SK-N-SH treated with all-trans-retinoic acid at 6 μM for 48 hours (cell line): ENCODE measurements around the gene ANGPT4.

ENCODE experiments used
- ATAC-seq: fragments of 200-7000 bp; cut with Tn5 transposase; 3 replicates; pipeline ENCODE4 v1.9.1; 2020; ENCODE audit warnings: mild to moderate bottlenecking, moderate library complexity
- ARNTL ChIP-seq: fragments of 450-650 bp; formaldehyde crosslinking; IDR thresholded peaks from 2 replicates; pipeline ENCODE4 v1.5.0; 2020; ENCODE audit warnings: low read depth, mild to moderate bottlenecking, moderate library complexity, borderline replicate concordance
- BACH2 ChIP-seq: fragments of 250-450 bp; sonication (Bioruptor Pico); IDR thresholded peaks from 2 replicates; pipeline ENCODE4 v1.9.0; 2021; ENCODE audit warnings: mild to moderate bottlenecking, borderline replicate concordance
- CSDC2 ChIP-seq: fragments of 250-450 bp; sonication (Bioruptor Pico); IDR thresholded peaks from 2 replicates; pipeline ENCODE4 v1.5.0; 2020; ENCODE audit warnings: mild to moderate bottlenecking, moderate library complexity
- ESRRG ChIP-seq: fragments of 250-450 bp; sonication (Bioruptor Pico); IDR thresholded peaks from 2 replicates; pipeline ENCODE4 v1.6.1; 2021; ENCODE audit warnings: mild to moderate bottlenecking
- GLIS3 ChIP-seq: fragments of 250-450 bp; sonication (Bioruptor Pico); IDR thresholded peaks from 2 replicates; pipeline ENCODE4 v1.5.0; 2020; ENCODE audit warnings: mild to moderate bottlenecking, moderate library complexity
- ISL1 ChIP-seq: fragments of 250-450 bp; sonication (Bioruptor Pico); IDR thresholded peaks from 2 replicates; pipeline ENCODE4 v2.1.2; 2022; ENCODE audit warnings: mild to moderate bottlenecking, moderate library complexity
- OSR1 ChIP-seq: fragments of 250-450 bp; sonication (Bioruptor Pico); IDR thresholded peaks from 2 replicates; pipeline ENCODE4 v1.8.0; 2022; ENCODE audit warnings: moderate library complexity, mild to moderate bottlenecking, inconsistent platforms
- PPARA ChIP-seq: fragments of 250-450 bp; sonication (Bioruptor Pico); IDR thresholded peaks from 2 replicates; pipeline ENCODE4 v1.5.0; 2020; ENCODE audit warnings: mild to moderate bottlenecking, borderline replicate concordance
- RARB ChIP-seq: fragments of 250-450 bp; sonication (Bioruptor Pico); IDR thresholded peaks from 2 replicates; pipeline ENCODE4 v1.8.0; 2021; ENCODE audit warnings: mild to moderate bottlenecking, moderate library complexity
- SNAI2 ChIP-seq: fragments of 250-450 bp; sonication (Bioruptor Pico); IDR thresholded peaks from 2 replicates; pipeline ENCODE4 v1.5.0; 2020; ENCODE audit warnings: mild to moderate bottlenecking, moderate library complexity
- TOX ChIP-seq: fragments of 250-450 bp; sonication (Bioruptor Pico); IDR thresholded peaks from 2 replicates; pipeline ENCODE4 v1.8.0; 2021; ENCODE audit warnings: mild to moderate bottlenecking, moderate library complexity, borderline replicate concordance
- ZC3H10 ChIP-seq: fragments of 250-450 bp; sonication (Bioruptor Pico); IDR thresholded peaks from 2 replicates; pipeline ENCODE4 v1.5.1; 2021; ENCODE audit warnings: mild to moderate bottlenecking, moderate library complexity
- ZFP3 ChIP-seq: fragments of 250-450 bp; sonication (Bioruptor Pico); IDR thresholded peaks from 2 replicates; pipeline ENCODE4 v1.5.0; 2020; ENCODE audit warnings: mild to moderate bottlenecking, moderate library complexity
- ZFP30 ChIP-seq: fragments of 450-650 bp; formaldehyde crosslinking; IDR thresholded peaks from 2 replicates; pipeline ENCODE4 v1.5.0; 2022; ENCODE audit warnings: mild to moderate bottlenecking, moderate library complexity
- ZNF565 ChIP-seq: fragments of 450-650 bp; formaldehyde crosslinking; conservative IDR thresholded peaks from 2 replicates; pipeline ENCODE4 v1.5.0; 2020; ENCODE audit warnings: low read depth, mild to moderate bottlenecking, moderate library complexity
- ZNF70 ChIP-seq: fragments of 450-650 bp; formaldehyde crosslinking; IDR thresholded peaks from 2 replicates; pipeline ENCODE4 v1.5.0; 2020; ENCODE audit warnings: mild to moderate bottlenecking, moderate library complexity
- ZNF8 ChIP-seq: fragments of 450-650 bp; formaldehyde crosslinking; IDR thresholded peaks from 2 replicates; pipeline ENCODE4 v1.5.0; 2020; ENCODE audit warnings: mild to moderate bottlenecking, moderate library complexity
- TF ChIP-seq, protein P1 (sequence below): fragments of 250-450 bp; sonication (Bioruptor Pico); IDR thresholded peaks from 2 replicates; pipeline ENCODE4 v1.8.0; 2021; ENCODE audit warnings: low read depth, mild to moderate bottlenecking, moderate library complexity, borderline replicate concordance
- TF ChIP-seq, protein P2 (sequence below): fragments of 250-450 bp; sonication (Bioruptor Pico); IDR thresholded peaks from 2 replicates; pipeline ENCODE4 v1.8.0; 2020; ENCODE audit warnings: mild to moderate bottlenecking, moderate library complexity, borderline replicate concordance
- TF ChIP-seq, protein P3 (sequence below): fragments of 250-450 bp; sonication (Bioruptor Pico); IDR thresholded peaks from 2 replicates; pipeline ENCODE4 v1.5.0; 2020; ENCODE audit warnings: mild to moderate bottlenecking, moderate library complexity
- TF ChIP-seq, protein P4 (sequence below): fragments of 250-450 bp; sonication (Bioruptor Pico); IDR thresholded peaks from 2 replicates; pipeline ENCODE4 v1.5.1; 2020; ENCODE audit warnings: low read depth, mild to moderate bottlenecking, moderate library complexity
- TF ChIP-seq, protein P5 (sequence below): fragments of 250-450 bp; sonication (Bioruptor Pico); IDR thresholded peaks from 2 replicates; pipeline ENCODE4 v1.5.1; 2021; ENCODE audit warnings: mild to moderate bottlenecking, moderate library complexity

The ANGPT4 gene

DNA sequence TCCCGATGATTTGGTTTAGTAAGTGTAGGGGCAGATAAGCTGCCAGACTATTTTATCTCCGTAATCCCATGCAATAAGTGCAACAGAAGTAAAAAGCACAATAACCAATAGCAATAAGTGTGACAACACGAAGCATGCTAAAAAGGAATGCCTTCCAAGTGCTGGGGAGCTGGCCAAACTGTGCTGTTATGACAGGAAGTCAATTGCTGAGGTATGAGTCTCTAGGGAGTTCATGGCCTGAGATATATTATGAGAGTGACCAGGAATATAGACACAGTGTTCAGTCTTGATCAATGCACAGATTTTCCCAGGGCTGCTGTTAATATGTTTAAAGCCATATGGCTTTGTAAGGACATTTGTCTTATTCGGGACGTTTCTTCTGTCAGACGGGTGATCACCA lies 10.5 kb upstream of the ANGPT4 start:
- no peak for ATAC-seq
- TF ChIP-seq, protein P1, sequence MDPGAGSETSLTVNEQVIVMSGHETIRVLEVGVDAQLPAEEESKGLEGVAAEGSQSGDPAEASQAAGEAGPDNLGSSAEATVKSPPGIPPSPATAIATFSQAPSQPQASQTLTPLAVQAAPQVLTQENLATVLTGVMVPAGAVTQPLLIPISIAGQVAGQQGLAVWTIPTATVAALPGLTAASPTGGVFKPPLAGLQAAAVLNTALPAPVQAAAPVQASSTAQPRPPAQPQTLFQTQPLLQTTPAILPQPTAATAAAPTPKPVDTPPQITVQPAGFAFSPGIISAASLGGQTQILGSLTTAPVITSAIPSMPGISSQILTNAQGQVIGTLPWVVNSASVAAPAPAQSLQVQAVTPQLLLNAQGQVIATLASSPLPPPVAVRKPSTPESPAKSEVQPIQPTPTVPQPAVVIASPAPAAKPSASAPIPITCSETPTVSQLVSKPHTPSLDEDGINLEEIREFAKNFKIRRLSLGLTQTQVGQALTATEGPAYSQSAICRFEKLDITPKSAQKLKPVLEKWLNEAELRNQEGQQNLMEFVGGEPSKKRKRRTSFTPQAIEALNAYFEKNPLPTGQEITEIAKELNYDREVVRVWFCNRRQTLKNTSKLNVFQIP (CRISPR knock-in tag): no peak
- TF ChIP-seq PPARA (CRISPR knock-in tag) (no peak), ZNF565 (no peak), ZFP30 (no peak), ESRRG (CRISPR knock-in tag) (no peak), SNAI2 (CRISPR knock-in tag) (no peak), ARNTL (CRISPR knock-in tag) (no peak), ZNF70 (CRISPR knock-in tag) (no peak), BACH2 (no peak), RARB (CRISPR knock-in tag) (no peak), ZFP3 (no peak), CSDC2 (no peak), GLIS3 (CRISPR knock-in tag) (no peak), OSR1 (CRISPR knock-in tag) (no peak)
- TF ChIP-seq, protein P2, sequence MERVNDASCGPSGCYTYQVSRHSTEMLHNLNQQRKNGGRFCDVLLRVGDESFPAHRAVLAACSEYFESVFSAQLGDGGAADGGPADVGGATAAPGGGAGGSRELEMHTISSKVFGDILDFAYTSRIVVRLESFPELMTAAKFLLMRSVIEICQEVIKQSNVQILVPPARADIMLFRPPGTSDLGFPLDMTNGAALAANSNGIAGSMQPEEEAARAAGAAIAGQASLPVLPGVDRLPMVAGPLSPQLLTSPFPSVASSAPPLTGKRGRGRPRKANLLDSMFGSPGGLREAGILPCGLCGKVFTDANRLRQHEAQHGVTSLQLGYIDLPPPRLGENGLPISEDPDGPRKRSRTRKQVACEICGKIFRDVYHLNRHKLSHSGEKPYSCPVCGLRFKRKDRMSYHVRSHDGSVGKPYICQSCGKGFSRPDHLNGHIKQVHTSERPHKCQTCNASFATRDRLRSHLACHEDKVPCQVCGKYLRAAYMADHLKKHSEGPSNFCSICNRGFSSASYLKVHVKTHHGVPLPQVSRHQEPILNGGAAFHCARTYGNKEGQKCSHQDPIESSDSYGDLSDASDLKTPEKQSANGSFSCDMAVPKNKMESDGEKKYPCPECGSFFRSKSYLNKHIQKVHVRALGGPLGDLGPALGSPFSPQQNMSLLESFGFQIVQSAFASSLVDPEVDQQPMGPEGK (CRISPR knock-in tag): no peak
- TF ChIP-seq, protein P3, sequence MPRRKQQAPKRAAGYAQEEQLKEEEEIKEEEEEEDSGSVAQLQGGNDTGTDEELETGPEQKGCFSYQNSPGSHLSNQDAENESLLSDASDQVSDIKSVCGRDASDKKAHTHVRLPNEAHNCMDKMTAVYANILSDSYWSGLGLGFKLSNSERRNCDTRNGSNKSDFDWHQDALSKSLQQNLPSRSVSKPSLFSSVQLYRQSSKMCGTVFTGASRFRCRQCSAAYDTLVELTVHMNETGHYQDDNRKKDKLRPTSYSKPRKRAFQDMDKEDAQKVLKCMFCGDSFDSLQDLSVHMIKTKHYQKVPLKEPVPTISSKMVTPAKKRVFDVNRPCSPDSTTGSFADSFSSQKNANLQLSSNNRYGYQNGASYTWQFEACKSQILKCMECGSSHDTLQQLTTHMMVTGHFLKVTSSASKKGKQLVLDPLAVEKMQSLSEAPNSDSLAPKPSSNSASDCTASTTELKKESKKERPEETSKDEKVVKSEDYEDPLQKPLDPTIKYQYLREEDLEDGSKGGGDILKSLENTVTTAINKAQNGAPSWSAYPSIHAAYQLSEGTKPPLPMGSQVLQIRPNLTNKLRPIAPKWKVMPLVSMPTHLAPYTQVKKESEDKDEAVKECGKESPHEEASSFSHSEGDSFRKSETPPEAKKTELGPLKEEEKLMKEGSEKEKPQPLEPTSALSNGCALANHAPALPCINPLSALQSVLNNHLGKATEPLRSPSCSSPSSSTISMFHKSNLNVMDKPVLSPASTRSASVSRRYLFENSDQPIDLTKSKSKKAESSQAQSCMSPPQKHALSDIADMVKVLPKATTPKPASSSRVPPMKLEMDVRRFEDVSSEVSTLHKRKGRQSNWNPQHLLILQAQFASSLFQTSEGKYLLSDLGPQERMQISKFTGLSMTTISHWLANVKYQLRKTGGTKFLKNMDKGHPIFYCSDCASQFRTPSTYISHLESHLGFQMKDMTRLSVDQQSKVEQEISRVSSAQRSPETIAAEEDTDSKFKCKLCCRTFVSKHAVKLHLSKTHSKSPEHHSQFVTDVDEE (CRISPR knock-in tag): no peak

DNA sequence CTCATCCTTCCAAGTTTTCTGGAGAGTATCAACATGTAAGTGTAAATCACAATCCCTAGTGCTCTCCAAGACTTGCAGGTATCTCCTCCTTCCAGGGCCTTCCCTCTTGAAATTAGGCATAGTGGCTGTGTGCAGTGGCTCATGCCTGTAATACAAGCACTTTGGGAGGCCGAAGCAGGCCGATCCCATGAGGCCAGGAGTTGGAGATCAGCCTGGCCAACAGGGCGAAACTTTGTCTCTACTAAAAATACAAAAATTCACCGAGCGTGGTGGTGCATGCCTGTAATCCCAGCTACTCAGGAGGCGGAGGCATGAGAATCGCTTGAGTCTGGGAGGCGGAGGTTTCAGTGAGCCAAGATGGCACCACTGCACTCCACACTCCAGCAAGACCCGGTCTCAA lies 9.4 kb upstream of the ANGPT4 start:
- TF ChIP-seq ISL1 (CRISPR knock-in tag): no peak
- TF ChIP-seq PPARA (CRISPR knock-in tag): no peak
- TF ChIP-seq SNAI2 (CRISPR knock-in tag): no peak
- no peak for TF ChIP-seq OSR1 (CRISPR knock-in tag)
- no peak for TF ChIP-seq CSDC2
- TF ChIP-seq, protein P4, sequence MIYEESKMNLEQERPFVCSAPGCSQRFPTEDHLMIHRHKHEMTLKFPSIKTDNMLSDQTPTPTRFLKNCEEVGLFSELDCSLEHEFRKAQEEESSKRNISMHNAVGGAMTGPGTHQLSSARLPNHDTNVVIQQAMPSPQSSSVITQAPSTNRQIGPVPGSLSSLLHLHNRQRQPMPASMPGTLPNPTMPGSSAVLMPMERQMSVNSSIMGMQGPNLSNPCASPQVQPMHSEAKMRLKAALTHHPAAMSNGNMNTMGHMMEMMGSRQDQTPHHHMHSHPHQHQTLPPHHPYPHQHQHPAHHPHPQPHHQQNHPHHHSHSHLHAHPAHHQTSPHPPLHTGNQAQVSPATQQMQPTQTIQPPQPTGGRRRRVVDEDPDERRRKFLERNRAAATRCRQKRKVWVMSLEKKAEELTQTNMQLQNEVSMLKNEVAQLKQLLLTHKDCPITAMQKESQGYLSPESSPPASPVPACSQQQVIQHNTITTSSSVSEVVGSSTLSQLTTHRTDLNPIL (CRISPR knock-in tag): no peak
- TF ChIP-seq GLIS3 (CRISPR knock-in tag): no peak
- TF ChIP-seq RARB (CRISPR knock-in tag): no peak
- no peak for TF ChIP-seq ZNF8 (CRISPR knock-in tag)
- TF ChIP-seq, protein P3 (CRISPR knock-in tag): no peak
- TF ChIP-seq, protein P2 (CRISPR knock-in tag): no peak
- no peak for TF ChIP-seq TOX (CRISPR knock-in tag)
- TF ChIP-seq ZC3H10 (CRISPR knock-in tag): no peak
- TF ChIP-seq, protein P5, sequence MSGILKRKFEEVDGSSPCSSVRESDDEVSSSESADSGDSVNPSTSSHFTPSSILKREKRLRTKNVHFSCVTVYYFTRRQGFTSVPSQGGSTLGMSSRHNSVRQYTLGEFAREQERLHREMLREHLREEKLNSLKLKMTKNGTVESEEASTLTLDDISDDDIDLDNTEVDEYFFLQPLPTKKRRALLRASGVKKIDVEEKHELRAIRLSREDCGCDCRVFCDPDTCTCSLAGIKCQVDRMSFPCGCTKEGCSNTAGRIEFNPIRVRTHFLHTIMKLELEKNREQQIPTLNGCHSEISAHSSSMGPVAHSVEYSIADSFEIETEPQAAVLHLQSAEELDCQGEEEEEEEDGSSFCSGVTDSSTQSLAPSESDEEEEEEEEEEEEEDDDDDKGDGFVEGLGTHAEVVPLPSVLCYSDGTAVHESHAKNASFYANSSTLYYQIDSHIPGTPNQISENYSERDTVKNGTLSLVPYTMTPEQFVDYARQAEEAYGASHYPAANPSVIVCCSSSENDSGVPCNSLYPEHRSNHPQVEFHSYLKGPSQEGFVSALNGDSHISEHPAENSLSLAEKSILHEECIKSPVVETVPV (CRISPR knock-in tag): no peak
- TF ChIP-seq ARNTL (CRISPR knock-in tag): no peak
- no peak for TF ChIP-seq ZFP30
- ATAC-seq: no peak
